ENCODE results near the gene PDE6A. TPM values are rescaled to one million over a fixed set of nuclear protein-coding genes. Genes with fewer than 3 reads are reported as not detected.

PDE6A gene
- polyA plus RNA-seq, 1 experiment: not detected

GRCh38 chr5:149911031-149911430, 33.6 kb downstream of the PDE6A start:
- no peak for DNase-seq (ENCODE audit: low read depth, low spot score)
- ChIA-PET CTCF (interaction anchor here (1.1 to 1.2 kb wide), 2 partner anchors 77 to 244 kb away, joined by 3 read pairs; no protein-coding TSS in a partner anchor), POLR2A (no interaction called here)
- Histone ChIP-seq H3K4me3 (ENCODE audit: low read depth, low read length) (no peak overlapping the region), H3K27me3 (ENCODE audit: control insufficient read depth, insufficient read depth, low read length) (peaks cover 25% of the 10 kb centered on the region), H3K27ac (ENCODE audit: low read depth, low read length) (no peak overlapping the region), H3K9me3 (ENCODE audit: control insufficient read depth, insufficient read depth, low read length) (no peaks in the 10 kb centered on the region)
- TF ChIP-seq CTCF (IDR thresholded peaks at IDR 0.05; ENCODE audit: low read depth, low read length): no peak

- no peak for DNase-seq (ENCODE audit: low read depth, low spot score)
- H3K4me3 ChIP-seq (ENCODE audit: low read depth, low read length): no peak overlapping the region
- ChIA-PET POLR2A (no interaction called here), CTCF (interaction anchor here (1.0 kb wide), 1 partner anchor 74 kb away, joined by 3 read pairs; no protein-coding TSS in a partner anchor)
- no peak for TF ChIP-seq CTCF (IDR thresholded peaks at IDR 0.05; ENCODE audit: low read depth, low read length)
- no peaks in the 10 kb centered on the region for H3K9me3 ChIP-seq (ENCODE audit: control insufficient read depth, insufficient read depth, low read length)
- peaks cover 36% of the 10 kb centered on the region for H3K27me3 ChIP-seq (ENCODE audit: control insufficient read depth, insufficient read depth, low read length)
- H3K27ac ChIP-seq (ENCODE audit: low read depth, low read length): no peak overlapping the region
Observed at GRCh38 chr5:149907828-149908227, 36.8 kb downstream of the PDE6A start.

- H3K27me3 ChIP-seq (ENCODE audit: control insufficient read depth, insufficient read depth, low read length): peaks cover 20% of the 10 kb centered on the region
- H3K27ac ChIP-seq (ENCODE audit: low read depth, low read length): no peak overlapping the region
- TF ChIP-seq CTCF (IDR thresholded peaks at IDR 0.05; ENCODE audit: low read depth, low read length): no peak
- ChIA-PET CTCF (no interaction called here), POLR2A (no interaction called here)
- DNase-seq (ENCODE audit: low read depth, low spot score): no peak
- H3K4me3 ChIP-seq (ENCODE audit: low read depth, low read length): no peak overlapping the region
- no peaks in the 10 kb centered on the region for H3K9me3 ChIP-seq (ENCODE audit: control insufficient read depth, insufficient read depth, low read length)
Observed at GRCh38 chr5:149904977-149905376, 39.6 kb downstream of the PDE6A start.

GRCh38 chr5:149904293-149904886, 40.2 kb downstream of the PDE6A start:
- ChIA-PET CTCF (no interaction called here), POLR2A (no interaction called here)
- H3K9me3 ChIP-seq (ENCODE audit: control insufficient read depth, insufficient read depth, low read length): no peaks in the 10 kb centered on the region
- peaks cover 23% of the 10 kb centered on the region for H3K27me3 ChIP-seq (ENCODE audit: control insufficient read depth, insufficient read depth, low read length)
- TF ChIP-seq CTCF (IDR thresholded peaks at IDR 0.05; ENCODE audit: low read depth, low read length): no peak
- no peak overlapping the region for H3K4me3 ChIP-seq (ENCODE audit: low read depth, low read length)
- H3K27ac ChIP-seq (ENCODE audit: low read depth, low read length): no peak overlapping the region
- no peak for DNase-seq (ENCODE audit: low read depth, low spot score)

- no peak overlapping the region for H3K4me3 ChIP-seq (ENCODE audit: low read depth, low read length)
- no peak overlapping the region for H3K27ac ChIP-seq (ENCODE audit: low read depth, low read length)
- H3K9me3 ChIP-seq (ENCODE audit: control insufficient read depth, insufficient read depth, low read length): no peaks in the 10 kb centered on the region
- no peak for TF ChIP-seq CTCF (IDR thresholded peaks at IDR 0.05; ENCODE audit: low read depth, low read length)
- H3K27me3 ChIP-seq (ENCODE audit: control insufficient read depth, insufficient read depth, low read length): peaks cover 26% of the 10 kb centered on the region
- no peak for DNase-seq (ENCODE audit: low read depth, low spot score)
- POLR2A ChIA-PET: no interaction called here
- CTCF ChIA-PET: interaction anchor here (1.4 kb wide), 1 partner anchor 57 kb away, joined by 3 read pairs; the partner anchor contains the start of gene SLC26A2
Observed at GRCh38 chr5:149903404-149903803, 41.2 kb downstream of the PDE6A start.
